H9 (cell line): ENCODE results near the gene LYRM9. TPM values are rescaled to one million over a fixed set of nuclear protein-coding genes. Genes with fewer than 3 reads are reported as not detected.
"Not testable (repeated sequence)": the region's sequence is repeated elsewhere in the genome, so short reads cannot be mapped to it uniquely, and the experiment has no call there.

ENCODE experiments used
- DNase-seq: peaks from one replicate; pipeline ENCODE4 v3.0.0-alpha.2; 2017
- H2AFZ ChIP-seq: one replicate; pipeline ENCODE4 v1.6.1; 2013; ENCODE audit warnings: mild to moderate bottlenecking, low read length, control low read depth, moderate library complexity
- H2AK5ac ChIP-seq: 2 replicates; pipeline ENCODE4 v1.6.1; 2013; ENCODE audit warnings: low read length, control low read depth, mixed read lengths; ENCODE audit not compliant: insufficient read length
- H2BK120ac ChIP-seq: one replicate; pipeline ENCODE4 v1.6.1; 2013; ENCODE audit warnings: low read depth, mild to moderate bottlenecking, low read length, control low read depth, inconsistent platforms; ENCODE audit not compliant: poor library complexity, severe bottlenecking
- H2BK12ac ChIP-seq: 2 replicates; pipeline ENCODE4 v1.6.1; 2013; ENCODE audit warnings: low read length, control low read depth, mixed read lengths, low read depth; ENCODE audit not compliant: insufficient read length
- H2BK15ac ChIP-seq: 2 replicates; pipeline ENCODE4 v1.6.1; 2013; ENCODE audit warnings: low read depth, low read length, control low read depth
- H2BK20ac ChIP-seq: one replicate; pipeline ENCODE4 v1.6.1; 2013; ENCODE audit warnings: low read depth, mild to moderate bottlenecking, low read length, control low read depth, inconsistent platforms; ENCODE audit not compliant: poor library complexity, severe bottlenecking
- H2BK5ac ChIP-seq: 2 replicates; pipeline ENCODE4 v1.6.1; 2013; ENCODE audit warnings: low read length, control low read depth, mixed read lengths; ENCODE audit not compliant: insufficient read length
- H3K14ac ChIP-seq: 2 replicates; pipeline ENCODE4 v1.6.1; 2013; ENCODE audit warnings: low read length, control low read depth; ENCODE audit not compliant: insufficient read depth
- H3K18ac ChIP-seq: 2 replicates; pipeline ENCODE4 v1.6.1; 2013; ENCODE audit warnings: low read depth, mild to moderate bottlenecking, mixed read lengths, low read length, control low read depth; ENCODE audit not compliant: insufficient read length
- H3K23ac ChIP-seq: 2 replicates; pipeline ENCODE4 v1.6.1; 2013; ENCODE audit warnings: low read length, control low read depth, mixed read lengths, low read depth; ENCODE audit not compliant: insufficient read length
- H3K23me2 ChIP-seq: 2 replicates; pipeline ENCODE4 v1.6.1; 2013; ENCODE audit warnings: low read depth, mild to moderate bottlenecking, mixed read lengths, low read length, control low read depth; ENCODE audit not compliant: insufficient read length, poor library complexity, severe bottlenecking
- H3K27ac ChIP-seq: 2 replicates; pipeline ENCODE4 v1.5.1; 2013; ENCODE audit warnings: low read length, control low read depth, mixed read lengths, low read depth; ENCODE audit not compliant: insufficient read length
- H3K27me3 ChIP-seq: 2 replicates; pipeline ENCODE4 v1.6.1; 2013; ENCODE audit warnings: low read length, control low read depth, inconsistent platforms; ENCODE audit not compliant: insufficient read depth
- H3K4ac ChIP-seq: 2 replicates; pipeline ENCODE4 v1.6.1; 2013; ENCODE audit warnings: low read depth, mild to moderate bottlenecking, control low read depth, inconsistent platforms, low read length, moderate library complexity
- H3K4me1 ChIP-seq: 2 replicates; pipeline ENCODE4 v1.6.1; 2013; ENCODE audit warnings: low read length, control low read depth, inconsistent platforms; ENCODE audit not compliant: insufficient read depth
- H3K4me2 ChIP-seq: 2 replicates; pipeline ENCODE4 v1.6.1; 2013; ENCODE audit warnings: low read length, control low read depth, mixed read lengths; ENCODE audit not compliant: insufficient read length, insufficient read depth
- H3K56ac ChIP-seq: 2 replicates; pipeline ENCODE4 v1.6.1; 2013; ENCODE audit warnings: low read depth, mild to moderate bottlenecking, mixed read lengths, low read length, control low read depth; ENCODE audit not compliant: insufficient read length
- H3K79me1 ChIP-seq: 2 replicates; pipeline ENCODE4 v1.6.1; 2013; ENCODE audit warnings: low read depth, mild to moderate bottlenecking, moderate library complexity, low read length, control low read depth, inconsistent platforms; ENCODE audit not compliant: insufficient read depth, poor library complexity, severe bottlenecking
- H3K79me2 ChIP-seq: 2 replicates; pipeline ENCODE4 v1.6.1; 2013; ENCODE audit warnings: low read length, control low read depth, inconsistent platforms; ENCODE audit not compliant: insufficient read depth
- H3K9ac ChIP-seq: 2 replicates; pipeline ENCODE4 v1.6.1; 2013; ENCODE audit warnings: low read length, control low read depth, mixed read lengths; ENCODE audit not compliant: insufficient read length; ENCODE audit errors: extremely low read depth
- H3K9me3 ChIP-seq: one replicate; pipeline ENCODE4 v1.6.1; 2013; ENCODE audit warnings: low read depth, low read length, inconsistent platforms; ENCODE audit not compliant: control insufficient read depth
- H3T11ph ChIP-seq: one replicate; pipeline ENCODE4 v1.6.1; 2013; ENCODE audit warnings: mild to moderate bottlenecking, low read length, control low read depth, inconsistent platforms
- H4K20me1 ChIP-seq: one replicate; pipeline ENCODE4 v1.6.1; 2013; ENCODE audit not compliant: control insufficient read depth, insufficient read length, insufficient read depth
- H4K5ac ChIP-seq: 2 replicates; pipeline ENCODE4 v1.6.1; 2013; ENCODE audit warnings: low read depth, mild to moderate bottlenecking, mixed read lengths, low read length, control low read depth; ENCODE audit not compliant: insufficient read length
- H4K8ac ChIP-seq: replicated peaks from 2 replicates; pipeline ENCODE4 v1.6.1; 2013; ENCODE audit warnings: low read length, control low read depth, mixed read lengths, low read depth; ENCODE audit not compliant: insufficient read length
- H4K91ac ChIP-seq: 2 replicates; pipeline ENCODE4 v1.6.1; 2013; ENCODE audit warnings: low read depth, mild to moderate bottlenecking, moderate library complexity, mixed read lengths, low read length, control low read depth; ENCODE audit not compliant: insufficient read length
- H3K27ac Mint-ChIP-seq, 3 experiments: 2 replicates in 2 of 3; 3 replicates in 1 of 3; pipeline ENCODE4 v1.8.0; 2020 to 2021; ENCODE audit warnings: mixed read lengths in 3 of 3, mild to moderate bottlenecking in 1 of 3, moderate library complexity in 1 of 3
- H3K27me3 Mint-ChIP-seq: 2 replicates; pipeline ENCODE4 v1.8.0; 2021; ENCODE audit warnings: low read depth, mild to moderate bottlenecking, moderate library complexity, mixed read lengths
- H3K36me3 Mint-ChIP-seq, 3 experiments: 2 replicates in 2 of 3; 3 replicates in 1 of 3; pipeline ENCODE4 v1.8.0; 2020 to 2021; ENCODE audit warnings: low read depth in 3 of 3, mixed read lengths in 3 of 3; ENCODE audit not compliant: insufficient read depth in 1 of 3
- H3K4me1 Mint-ChIP-seq, 2 experiments: 2 replicates each; pipeline ENCODE4 v1.8.0; 2020; ENCODE audit warnings: mixed read lengths in 2 of 2
- H3K4me3 Mint-ChIP-seq, 2 experiments: 2 replicates in 1 of 2; 3 replicates in 1 of 2; pipeline ENCODE4 v1.8.0; 2020 to 2021; ENCODE audit warnings: mild to moderate bottlenecking in 2 of 2, mixed read lengths in 2 of 2, moderate library complexity in 1 of 2
- H3K9me3 Mint-ChIP-seq, 2 experiments: 2 replicates in 1 of 2; 3 replicates in 1 of 2; pipeline ENCODE4 v1.8.0; 2020; ENCODE audit warnings: mild to moderate bottlenecking in 2 of 2, mixed read lengths in 2 of 2, moderate library complexity in 1 of 2
- WGBS: extraction: QIAGEN DNeasy Blood & Tissue Kit; methylation state at CpG from one replicate; pipeline ENCODE4 v1.1.7; 2013; ENCODE audit warnings: missing lambda C conversion rate, low lambda C conversion rate, mixed read lengths; ENCODE audit not compliant: insufficient read length; ENCODE audit errors: extremely low coverage; 5-methylcytosine and 5-hydroxymethylcytosine counted together
- total RNA-seq: library from RNA; stranded (reverse); gene quantifications from 2 replicates; pipeline ENCODE4 v1.2.1, GENCODE V29; 2021

The LYRM9 gene
- total RNA-seq, 1 experiment from 2014 or later, result 2.2 TPM

DNA sequence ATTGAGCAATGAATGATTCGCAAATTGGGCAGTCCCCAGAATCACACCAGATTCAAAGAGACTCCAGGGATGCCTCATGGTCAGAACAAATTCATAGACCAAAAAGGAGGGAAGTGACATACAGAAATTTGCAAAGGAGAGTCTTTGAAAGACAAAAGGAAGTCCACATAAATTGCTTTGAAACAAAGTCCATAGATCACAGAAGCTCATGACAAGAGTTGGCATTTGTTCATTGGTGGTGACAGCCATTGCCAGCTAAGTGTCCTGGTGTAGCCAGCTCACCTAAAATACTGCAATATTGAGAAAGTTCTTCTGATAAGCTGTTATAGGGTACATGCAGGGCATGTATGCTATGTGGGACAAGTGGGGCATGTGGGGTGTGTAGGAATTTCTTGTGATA lies 55.4 kb downstream of the LYRM9 start:
- not testable (repeated sequence) for H2BK15ac ChIP-seq, H4K91ac ChIP-seq, H3K79me1 ChIP-seq, H3K4me1 Mint-ChIP-seq, H2BK120ac ChIP-seq, H3K27me3 ChIP-seq, H2AFZ ChIP-seq, H3K18ac ChIP-seq, H4K8ac ChIP-seq, H2BK20ac ChIP-seq, H3K9me3 Mint-ChIP-seq, H3K4me2 ChIP-seq, H3K56ac ChIP-seq, H3K4me1 ChIP-seq, H2AK5ac ChIP-seq, H4K5ac ChIP-seq, H3K4me3 Mint-ChIP-seq, H3K4ac ChIP-seq, H3K9ac ChIP-seq, H3K27ac ChIP-seq, H3K14ac ChIP-seq, H3K27ac Mint-ChIP-seq, H3T11ph ChIP-seq, H4K20me1 ChIP-seq, H2BK12ac ChIP-seq, H3K9me3 ChIP-seq, H2BK5ac ChIP-seq, H3K23ac ChIP-seq, H3K79me2 ChIP-seq, H3K36me3 Mint-ChIP-seq, DNase-seq, H3K27me3 Mint-ChIP-seq, H3K23me2 ChIP-seq
- no CpG with 5 or more reads among the region's 1 CpG for WGBS
